ENCODE measurements around the gene LDLRAD4.

- TF ChIP-seq EZH2 (IDR thresholded peaks at IDR 0.05; ENCODE audit: borderline replicate concordance, low read depth, low read length, severe bottlenecking) (no peak), CTCF (IDR thresholded peaks at IDR 0.05; ENCODE audit: borderline replicate concordance, extremely low read depth, low read length, poor library complexity, severe bottlenecking) (no peak)
Measured at GRCh38 chr18:13273800-13274199, 55.2 kb downstream of the LDLRAD4 start.

All from DND-41 (cell line).